GM18867 (cell line): ENCODE data around the gene FRY.

Experiments
- ATAC-seq: cut with Tn5 transposase; IDR thresholded peaks from one replicate; pipeline ENCODE4 v1.9.1; 2021; ENCODE audit warnings: mild to moderate bottlenecking, moderate library complexity; ENCODE audit not compliant: unreplicated experiment

FRY gene

GRCh38 chr13:32285633-32285965 lies 254.0 kb downstream of the FRY start:
- ATAC-seq, result no peak

GRCh38 chr13:32297206-32297605 lies 265.6 kb downstream of the FRY start:
- no peak for ATAC-seq

DNA sequence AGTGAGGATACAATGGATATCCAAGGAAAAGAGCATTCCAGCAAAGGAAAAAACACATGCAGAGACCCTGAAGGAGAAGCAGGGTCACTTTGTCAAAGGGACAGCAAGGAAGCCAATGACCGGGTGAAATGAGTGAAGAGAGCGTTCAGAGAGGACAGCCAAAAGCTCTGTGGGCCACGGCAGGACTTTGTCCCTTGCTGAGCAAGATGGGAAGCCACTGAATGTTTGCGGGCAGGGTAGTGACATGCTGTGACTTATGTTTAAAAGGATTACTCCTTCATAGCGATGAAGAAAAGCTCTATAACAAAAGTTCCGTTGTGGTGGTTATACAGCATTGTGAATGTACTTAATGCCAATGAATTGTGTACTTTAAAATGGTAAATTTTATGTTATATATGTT lies 267.1 kb downstream of the FRY start:
- ATAC-seq, result no peak

DNA sequence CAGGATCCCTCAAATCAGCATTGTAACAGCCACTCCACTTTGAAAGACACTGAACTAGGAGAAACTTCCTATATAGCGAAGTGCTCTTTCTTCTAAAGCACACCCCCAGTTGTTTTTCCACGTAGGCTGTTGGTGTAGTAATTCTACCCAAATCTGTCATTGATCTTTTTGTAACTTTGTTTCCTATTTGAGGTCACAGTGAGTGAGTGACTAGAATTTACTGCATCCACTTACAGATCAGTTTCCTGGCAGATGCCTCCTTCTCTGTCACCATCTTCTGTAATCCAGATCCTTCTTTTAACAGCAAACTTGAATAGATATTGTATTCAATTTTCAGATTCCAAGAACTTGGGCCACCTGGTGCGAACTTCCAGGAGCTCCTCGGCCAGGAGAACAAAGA lies 268.3 kb downstream of the FRY start:
- ATAC-seq, result no peak

GRCh38 chr13:32300406-32300805 lies 268.8 kb downstream of the FRY start:
- ATAC-seq, result no peak

DNA sequence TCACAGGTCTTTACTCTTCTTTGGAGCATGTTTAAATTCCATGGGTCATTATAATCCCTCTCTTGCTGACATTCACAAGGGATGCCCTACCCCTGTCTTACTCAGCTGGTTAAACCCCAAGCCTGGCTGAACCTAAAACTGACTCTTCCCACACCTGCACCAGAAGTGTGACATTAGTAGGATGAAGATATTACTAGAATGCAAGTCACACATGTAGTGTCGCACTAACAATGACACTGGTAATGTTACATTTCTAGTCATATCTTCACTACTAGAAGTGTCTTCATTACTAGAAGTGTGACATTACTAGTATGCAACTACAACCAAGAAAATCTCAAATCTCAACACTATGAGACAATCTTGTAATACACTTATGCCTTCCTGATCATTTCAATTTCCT lies 269.3 kb downstream of the FRY start:
- ATAC-seq, result no peak

DNA sequence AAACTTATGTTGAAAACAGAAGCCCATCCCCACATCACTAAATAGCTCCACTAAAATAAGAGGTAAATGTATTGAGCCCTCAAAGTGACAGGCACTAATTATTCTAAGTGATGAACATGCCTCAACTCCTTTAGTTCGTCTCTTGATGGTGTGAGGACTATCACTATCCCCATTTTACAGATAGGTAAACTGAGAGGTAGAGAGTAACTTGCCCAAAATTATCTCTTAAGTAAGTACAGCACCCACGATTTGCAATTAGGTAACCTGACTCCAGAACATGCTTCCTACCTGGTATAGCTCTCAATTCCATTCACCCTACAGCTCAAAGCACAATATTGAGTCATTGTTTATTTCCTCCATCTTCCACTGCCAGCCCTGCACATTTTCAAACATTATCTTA lies 270.9 kb downstream of the FRY start:
- no peak for ATAC-seq

DNA sequence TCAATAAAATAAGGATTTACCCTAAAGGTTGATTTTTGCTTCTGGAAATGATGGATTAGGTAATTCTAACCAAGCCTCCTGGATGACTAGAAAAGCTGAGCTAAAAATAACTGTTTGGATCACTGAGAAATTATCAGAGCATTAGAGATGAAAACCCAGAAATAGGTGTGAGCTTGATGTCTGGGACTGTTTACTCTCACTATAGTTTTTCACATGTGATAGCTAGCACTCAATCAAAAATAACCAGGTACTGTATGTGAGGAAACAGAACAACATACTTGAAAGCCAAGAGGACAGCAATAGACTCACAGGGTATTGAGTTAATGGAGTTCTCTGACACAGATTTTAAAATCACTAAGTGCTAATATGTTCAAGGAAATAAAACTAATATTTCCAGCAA lies 274.1 kb downstream of the FRY start:
- ATAC-seq, result no peak

DNA sequence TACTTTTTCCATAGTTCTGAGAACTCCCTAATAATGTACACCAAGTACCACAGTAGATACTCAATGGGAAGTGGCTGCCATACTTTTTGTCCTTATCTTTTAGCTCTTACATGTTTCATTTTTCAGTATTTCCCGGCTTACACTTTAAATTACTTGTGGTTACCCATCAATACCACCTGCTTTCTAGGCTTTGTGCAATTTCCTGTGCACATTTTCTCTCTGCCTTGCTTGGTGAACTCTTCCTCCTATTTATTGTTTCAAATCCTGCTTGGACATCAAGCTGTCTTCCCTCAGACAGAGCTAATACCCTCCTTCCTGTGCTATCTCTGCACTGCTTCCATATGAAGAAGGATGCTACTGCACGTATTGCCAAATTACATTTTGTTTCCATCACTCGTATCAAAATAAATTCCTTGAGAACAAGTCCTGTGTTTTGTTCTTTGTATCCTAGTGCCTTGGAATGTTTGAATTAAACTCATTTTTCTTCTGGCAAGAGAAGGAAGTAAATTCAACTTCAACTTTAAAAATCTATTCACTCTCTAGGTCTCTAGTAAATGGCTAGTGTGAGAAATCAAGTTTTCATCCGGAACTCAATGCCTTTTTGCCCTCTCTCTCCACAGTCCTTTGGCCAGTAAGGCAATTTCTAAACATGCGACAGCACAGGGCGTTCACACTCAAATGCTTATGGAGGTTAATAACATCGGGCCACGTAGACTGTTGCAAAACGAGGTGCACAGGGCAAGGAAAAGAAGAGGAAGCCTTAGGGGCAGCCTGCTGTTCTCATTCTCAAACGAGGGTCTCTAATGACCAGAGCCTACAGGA lies 277.9 kb downstream of the FRY start:
- peak; percentile 39 for ATAC-seq

DNA sequence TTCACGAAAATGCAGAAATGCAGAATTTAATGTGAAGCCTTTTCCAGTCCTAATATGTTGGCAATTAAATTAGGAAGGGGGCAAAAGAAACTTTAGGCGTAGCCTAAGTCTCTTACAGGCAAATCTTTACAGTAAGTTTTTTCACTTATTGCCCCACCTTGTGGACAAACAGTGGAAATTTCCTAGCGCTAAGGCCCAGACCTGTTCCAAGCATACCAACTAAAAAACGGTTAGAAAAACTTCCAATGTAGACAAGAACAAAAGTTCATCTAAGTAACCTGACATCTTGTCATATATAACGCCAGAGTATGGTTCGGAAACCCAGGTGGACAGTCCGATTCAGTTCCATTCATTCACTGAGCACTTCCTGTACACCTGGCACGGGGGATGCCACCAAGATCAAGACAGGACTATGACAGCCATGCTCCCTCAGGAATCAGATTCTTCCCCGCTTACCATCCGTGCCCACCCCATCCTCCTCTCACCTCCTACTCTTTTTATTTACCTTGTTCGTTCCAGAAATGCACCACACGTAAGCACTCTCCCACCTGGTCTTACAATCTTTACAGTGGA lies 278.6 kb downstream of the FRY start:
- peak; percentile 77 for ATAC-seq

DNA sequence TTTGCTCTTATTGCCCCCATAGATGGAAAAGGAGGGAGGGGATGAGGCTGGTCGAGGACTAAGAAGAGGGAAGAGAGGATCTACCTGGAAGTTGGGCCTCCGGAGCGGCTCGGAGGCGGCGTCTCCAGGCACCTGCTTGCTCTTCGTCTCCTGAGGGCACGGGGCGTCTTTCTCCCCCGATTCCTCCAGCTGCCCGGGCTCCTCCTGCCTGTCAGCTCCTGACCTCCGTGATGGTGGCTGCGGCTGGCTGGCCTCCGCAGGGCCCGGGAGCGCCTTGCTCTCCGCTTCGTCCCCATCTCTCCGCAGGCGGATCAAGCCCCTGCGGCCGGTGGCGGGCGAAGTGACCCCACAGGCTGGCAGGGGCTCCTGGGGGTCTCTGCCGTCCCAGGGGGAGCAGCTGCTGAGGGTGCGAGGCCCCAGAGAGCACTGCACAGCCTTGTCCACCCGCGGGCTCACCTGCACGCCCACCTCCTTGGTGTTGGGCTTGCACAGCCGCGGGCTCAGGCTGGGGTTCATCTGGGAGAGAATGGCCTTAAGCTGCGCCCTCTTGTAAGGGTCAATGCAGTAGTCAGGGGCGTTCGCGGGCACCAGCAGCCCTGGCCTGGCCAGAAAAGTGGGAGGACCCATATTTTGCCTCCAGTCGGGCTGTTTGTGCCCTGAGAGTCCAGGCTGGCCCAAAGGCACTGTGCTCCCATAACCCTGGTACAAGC lies 279.8 kb downstream of the FRY start:
- ATAC-seq, result no peak

- ATAC-seq, result peak; percentile 22
These were observed 283.0 kb downstream of the FRY start for GRCh38 chr13:32314271-32315237.

- peak; percentile 92 for ATAC-seq
These were observed 283.9 kb downstream of the FRY start, which contains the start of the genes BRCA2 and ZAR1L for GRCh38 chr13:32315238-32316027. Gene BRCA2, plus strand, starts transcription at chr13:32315508. Its CDS starts 953 bp downstream, at chr13:32316461. Gene ZAR1L, minus strand, starts transcription at chr13:32315363. Its CDS starts 3,438 bp downstream, at chr13:32311925.

DNA sequence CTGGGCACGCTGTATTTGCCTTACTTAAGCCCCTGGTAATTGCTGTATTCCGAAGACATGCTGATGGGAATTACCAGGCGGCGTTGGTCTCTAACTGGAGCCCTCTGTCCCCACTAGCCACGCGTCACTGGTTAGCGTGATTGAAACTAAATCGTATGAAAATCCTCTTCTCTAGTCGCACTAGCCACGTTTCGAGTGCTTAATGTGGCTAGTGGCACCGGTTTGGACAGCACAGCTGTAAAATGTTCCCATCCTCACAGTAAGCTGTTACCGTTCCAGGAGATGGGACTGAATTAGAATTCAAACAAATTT lies 284.4 kb downstream of the FRY start:
- ATAC-seq, result peak; percentile 58

GRCh38 chr13:32316501-32316900 lies 284.9 kb downstream of the FRY start:
- no peak for ATAC-seq

DNA sequence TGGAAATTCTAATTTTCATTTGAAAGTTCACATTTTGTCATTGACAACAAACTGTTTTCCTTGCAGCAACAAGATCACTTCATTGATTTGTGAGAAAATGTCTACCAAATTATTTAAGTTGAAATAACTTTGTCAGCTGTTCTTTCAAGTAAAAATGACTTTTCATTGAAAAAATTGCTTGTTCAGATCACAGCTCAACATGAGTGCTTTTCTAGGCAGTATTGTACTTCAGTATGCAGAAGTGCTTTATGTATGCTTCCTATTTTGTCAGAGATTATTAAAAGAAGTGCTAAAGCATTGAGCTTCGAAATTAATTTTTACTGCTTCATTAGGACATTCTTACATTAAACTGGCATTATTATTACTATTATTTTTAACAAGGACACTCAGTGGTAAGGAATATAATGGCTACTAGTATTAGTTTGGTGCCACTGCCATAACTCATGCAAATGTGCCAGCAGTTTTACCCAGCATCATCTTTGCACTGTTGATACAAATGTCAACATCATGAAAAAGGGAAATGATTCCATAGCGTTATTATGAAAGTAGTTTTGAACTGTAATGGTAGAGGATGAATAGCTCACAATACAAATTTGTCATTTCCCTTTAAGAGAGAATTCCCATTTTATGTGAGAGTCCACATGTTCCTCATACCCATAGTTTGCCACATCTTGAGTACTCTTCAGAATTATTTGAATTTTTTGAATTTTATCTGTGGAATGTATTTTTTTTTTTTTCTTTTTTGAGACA lies 286.3 kb downstream of the FRY start:
- no peak for ATAC-seq

GRCh38 chr13:32320528-32320927 lies 289.0 kb downstream of the FRY start:
- ATAC-seq, result no peak

DNA sequence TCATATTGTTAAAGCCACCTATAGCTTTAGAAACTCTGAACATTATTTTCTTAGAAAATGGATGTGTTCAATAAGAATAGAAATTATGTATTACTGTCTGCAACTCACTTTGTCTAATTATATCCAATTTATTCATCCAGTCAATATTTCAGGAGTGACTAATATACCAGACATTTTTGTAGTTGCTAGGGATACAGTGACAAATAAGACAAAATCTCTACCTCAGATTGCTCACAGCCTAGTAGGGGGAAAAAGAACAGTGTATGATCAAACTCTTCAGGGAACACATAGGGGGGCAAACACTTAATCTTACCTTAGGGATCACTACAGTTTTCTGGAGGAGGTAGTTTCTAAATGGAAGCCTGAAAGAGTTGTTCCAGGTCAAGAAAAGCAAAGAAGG lies 292.3 kb downstream of the FRY start:
- no peak for ATAC-seq

DNA sequence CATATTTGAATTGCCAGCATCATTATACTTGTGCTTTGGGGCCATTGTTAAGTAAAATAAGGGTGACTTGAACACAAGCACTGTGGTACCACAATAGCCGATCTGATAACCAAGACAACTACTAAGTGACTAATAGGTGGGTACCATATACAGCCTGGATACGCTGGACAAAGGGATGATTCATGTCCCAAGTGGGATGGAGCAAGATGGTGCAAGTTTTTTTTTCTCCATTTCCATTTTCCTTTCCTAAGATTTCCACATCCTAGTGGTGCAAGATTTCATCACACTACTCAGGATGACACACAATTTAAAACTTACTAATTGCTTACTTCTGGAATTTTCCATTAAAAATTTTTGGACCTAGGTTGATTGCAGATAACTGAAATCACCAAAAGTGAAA lies 298.9 kb downstream of the FRY start:
- no peak for ATAC-seq

DNA sequence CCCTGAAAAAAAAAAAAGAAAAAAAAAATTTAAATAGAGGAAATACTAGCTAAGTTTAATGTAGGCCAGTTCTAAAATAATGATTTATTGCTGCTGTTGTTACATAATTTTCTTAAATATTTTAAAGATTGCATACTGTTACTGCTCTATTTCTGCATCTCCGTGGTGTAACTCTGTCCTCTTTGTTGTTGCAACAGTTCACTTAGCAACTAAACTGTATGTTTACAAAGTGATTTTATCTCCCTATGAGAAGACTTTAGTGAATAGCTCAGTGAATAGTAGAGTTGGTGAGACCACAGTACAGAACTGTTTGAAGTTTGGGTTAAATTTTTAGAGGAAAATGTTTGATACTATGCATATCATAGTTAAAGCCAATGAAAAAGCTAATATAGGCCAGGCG lies 303.1 kb downstream of the FRY start:
- ATAC-seq, result no peak
